Sigmoid colon (tissue), 4 donors: Measurements from ENCODE around the gene KRTAP9-9.

Experiments used
- POLR2A ChIP-seq, 2 donors: fragments of 450-650 bp; IDR thresholded peaks; one replicate each; pipeline ENCODE4 v1.6.1; 2016; ENCODE audit warnings: antibody characterized with exemption in 2 of 2, mild to moderate bottlenecking in 2 of 2, moderate library complexity in 2 of 2
- POLR2AphosphoS5 ChIP-seq, 4 donors: sonication (generic); formaldehyde crosslinking; IDR thresholded peaks; one replicate each; pipeline ENCODE4 v1.6.1; 2017; ENCODE audit warnings: antibody characterized with exemption in 4 of 4
- TF ChIP-seq, protein P1 (sequence below), 4 experiments: fragments of 450-650 bp in 3 of 4; fragments of 200-600 bp in 1 of 4; IDR thresholded peaks; one replicate each; pipeline ENCODE4 v1.5.1; 2016 to 2019; ENCODE audit warnings: antibody characterized with exemption in 4 of 4, mild to moderate bottlenecking in 3 of 4, moderate library complexity in 2 of 4

DNA sequence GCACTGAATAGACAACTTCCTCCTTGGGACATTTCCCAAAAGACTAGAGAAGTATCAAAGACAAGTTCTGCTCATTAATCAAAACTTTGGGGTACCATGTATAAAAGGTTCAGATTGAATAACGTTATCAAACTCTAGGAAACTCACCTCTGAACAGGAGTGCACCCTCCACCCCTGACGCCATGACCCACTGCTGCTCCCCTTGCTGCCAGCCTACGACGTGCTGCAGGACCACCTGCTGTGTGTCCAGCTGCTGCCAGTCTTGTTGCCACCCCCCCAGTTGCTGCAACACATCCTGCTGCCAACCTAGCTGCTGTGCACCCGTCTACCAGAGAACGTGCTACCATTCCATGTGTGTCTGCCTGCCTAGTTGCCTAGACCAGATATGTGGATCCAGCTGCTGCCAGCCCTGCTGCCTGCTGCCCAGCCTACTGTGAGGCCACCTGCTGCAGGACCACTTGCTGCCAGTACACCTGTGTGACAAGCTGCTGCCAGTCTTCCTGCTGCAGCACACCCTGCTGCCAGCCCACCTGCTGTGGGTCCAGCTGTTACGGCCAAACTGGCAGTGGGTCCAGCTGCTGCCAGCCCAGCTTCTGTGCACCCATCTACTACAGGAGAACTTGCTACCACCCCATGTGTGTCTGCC, 42.5 kb upstream of the KRTAP9-9 start:
- TF ChIP-seq, protein P1, sequence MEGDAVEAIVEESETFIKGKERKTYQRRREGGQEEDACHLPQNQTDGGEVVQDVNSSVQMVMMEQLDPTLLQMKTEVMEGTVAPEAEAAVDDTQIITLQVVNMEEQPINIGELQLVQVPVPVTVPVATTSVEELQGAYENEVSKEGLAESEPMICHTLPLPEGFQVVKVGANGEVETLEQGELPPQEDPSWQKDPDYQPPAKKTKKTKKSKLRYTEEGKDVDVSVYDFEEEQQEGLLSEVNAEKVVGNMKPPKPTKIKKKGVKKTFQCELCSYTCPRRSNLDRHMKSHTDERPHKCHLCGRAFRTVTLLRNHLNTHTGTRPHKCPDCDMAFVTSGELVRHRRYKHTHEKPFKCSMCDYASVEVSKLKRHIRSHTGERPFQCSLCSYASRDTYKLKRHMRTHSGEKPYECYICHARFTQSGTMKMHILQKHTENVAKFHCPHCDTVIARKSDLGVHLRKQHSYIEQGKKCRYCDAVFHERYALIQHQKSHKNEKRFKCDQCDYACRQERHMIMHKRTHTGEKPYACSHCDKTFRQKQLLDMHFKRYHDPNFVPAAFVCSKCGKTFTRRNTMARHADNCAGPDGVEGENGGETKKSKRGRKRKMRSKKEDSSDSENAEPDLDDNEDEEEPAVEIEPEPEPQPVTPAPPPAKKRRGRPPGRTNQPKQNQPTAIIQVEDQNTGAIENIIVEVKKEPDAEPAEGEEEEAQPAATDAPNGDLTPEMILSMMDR (IDR thresholded peaks at IDR 0.05), result no peak
- no peak for TF ChIP-seq POLR2A (IDR thresholded peaks at IDR 0.05)
- no peak for TF ChIP-seq POLR2AphosphoS5 (IDR thresholded peaks at IDR 0.05)
